Lower leg skin (tissue), 4 donors: ENCODE data around the gene PRKAA2. TPM values are rescaled to one million over a fixed set of nuclear protein-coding genes. Genes with fewer than 3 reads are reported as not detected.

Source experiments
- DNase-seq, 2 donors: peaks; one replicate each; pipeline ENCODE4 v3.0.0-alpha.2; 2019; ENCODE audit warnings: low spot score in 2 of 2
- H3K4me3 ChIP-seq: fragments of 200-600 bp; sonication (generic); 2 replicates; pipeline ENCODE4 v1.5.1; 2017; ENCODE audit warnings: mild to moderate bottlenecking, low read depth; ENCODE audit not compliant: poor library complexity, severe bottlenecking
- CTCF ChIP-seq, 3 donors: fragments of 450-650 bp; IDR thresholded peaks; one replicate each; pipeline ENCODE4 v1.5.1; 2016; ENCODE audit warnings: antibody characterized with exemption in 3 of 3, mild to moderate bottlenecking in 3 of 3, moderate library complexity in 2 of 3
- POLR2A ChIP-seq, 2 donors: fragments of 450-650 bp; IDR thresholded peaks; one replicate each; pipeline ENCODE4 v1.6.1; 2016 to 2017; ENCODE audit warnings: antibody characterized with exemption in 2 of 2, mild to moderate bottlenecking in 1 of 2, moderate library complexity in 1 of 2
- WGBS, 2 donors: methylation state at CpG; one replicate each; pipeline ENCODE4 v1.1.5; 2018; 5-methylcytosine and 5-hydroxymethylcytosine counted together
- intact Hi-C: fragments of 100-400 bp; cut with DNase I; formaldehyde crosslinking; loops from one replicate; pipeline ENCODE4 v1.15.0; 2023; ENCODE audit warnings: low total_unique reads
- total RNA-seq, 4 donors: library from RNA; depleted of rRNA; stranded (reverse); fragments of >200 nt; gene quantifications; one replicate each; pipeline ENCODE4 v1.1.0, GENCODE V29; 2016

PRKAA2 gene
- total RNA-seq, 4 donors from 2014 or later = 0.69 to 2.1 (median 1.2) TPM

GRCh38 chr1:56758794-56759193, 113.7 kb downstream of the PRKAA2 start:
- intact Hi-C loops = no loop called here
- WGBS, 2 donors = 16 to 24% methylated on average over 3 of the region's 3 CpGs
- H3K4me3 ChIP-seq = no peak overlapping the region
- DNase-seq = no peak
- TF ChIP-seq CTCF (IDR thresholded peaks at IDR 0.05) (no peak), POLR2A (IDR thresholded peaks at IDR 0.05) (no peak)

Other genes starting within 250 kb of the PRKAA2 start
- 100 to 1,000 TPM in 1 of 4 donors, 10 to 100 TPM in 3; 33.6 to 113 (median 67.1) TPM for gene PLPP3, start 65.8 kb upstream of the PRKAA2 start, total RNA-seq
- under 1 TPM in 1 of 4 donors, not detected in 3; 0.19 TPM for gene FYB2, start 174.1 kb downstream of the PRKAA2 start, total RNA-seq
- gene C8A, start 209.5 kb downstream of the PRKAA2 start, total RNA-seq = not detected